BE2C (cell line): Measurements from ENCODE around the gene TAF4B.

Experiments used
- DNase-seq: peaks from one replicate; pipeline ENCODE4 v3.0.0-alpha.2; 2020
- H3K27me3 ChIP-seq: fragments of 250-450 bp; sonication (Bioruptor Pico); 2 replicates; pipeline ENCODE4 v1.5.1; 2020; ENCODE audit warnings: mild to moderate bottlenecking
- H3K36me3 ChIP-seq: fragments of 250-450 bp; sonication (Bioruptor Pico); 2 replicates; pipeline ENCODE4 v1.5.1; 2020; ENCODE audit warnings: mild to moderate bottlenecking
- H3K4me1 ChIP-seq: fragments of 250-450 bp; sonication (Bioruptor Pico); 2 replicates; pipeline ENCODE4 v1.5.1; 2020
- H3K4me3 ChIP-seq: 2 replicates; pipeline ENCODE4 v1.5.1; 2011; ENCODE audit warnings: low read depth, low read length
- H3K9me3 ChIP-seq: fragments of 250-450 bp; sonication (Bioruptor Pico); 2 replicates; pipeline ENCODE4 v1.5.1; 2020
- TF ChIP-seq, protein P1 (sequence below): IDR thresholded peaks from 2 replicates; pipeline ENCODE4 v1.5.1; 2012; ENCODE audit warnings: mild to moderate bottlenecking, low read depth, low read length

Gene TAF4B

DNA sequence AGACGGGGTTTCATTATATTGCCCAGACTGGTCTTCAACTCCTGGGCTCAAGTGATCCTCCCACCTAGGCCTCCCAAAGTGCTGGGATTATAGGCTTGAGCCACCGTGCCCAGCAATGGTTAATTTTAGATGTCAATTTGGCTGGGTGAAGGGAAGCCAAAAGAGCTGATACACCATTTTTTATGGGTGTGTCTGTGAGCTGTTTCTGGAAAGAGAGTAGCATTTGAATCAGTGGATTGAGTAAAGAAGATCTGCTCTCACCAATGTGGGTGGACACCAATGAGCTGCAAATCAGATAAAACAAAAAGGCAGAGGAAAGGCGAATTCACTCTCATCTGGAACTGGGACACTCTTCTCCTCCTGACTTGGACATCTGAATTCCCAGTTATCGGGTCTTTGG, 16.1 kb upstream of the TAF4B start:
- Histone ChIP-seq H3K4me3 (no peak overlapping the region), H3K36me3 (no peaks in the 10 kb centered on the region), H3K9me3 (no peaks in the 10 kb centered on the region), H3K4me1 (no peaks in the 10 kb centered on the region), H3K27me3 (no peaks in the 10 kb centered on the region)
- DNase-seq, result no peak
- TF ChIP-seq, protein P1, sequence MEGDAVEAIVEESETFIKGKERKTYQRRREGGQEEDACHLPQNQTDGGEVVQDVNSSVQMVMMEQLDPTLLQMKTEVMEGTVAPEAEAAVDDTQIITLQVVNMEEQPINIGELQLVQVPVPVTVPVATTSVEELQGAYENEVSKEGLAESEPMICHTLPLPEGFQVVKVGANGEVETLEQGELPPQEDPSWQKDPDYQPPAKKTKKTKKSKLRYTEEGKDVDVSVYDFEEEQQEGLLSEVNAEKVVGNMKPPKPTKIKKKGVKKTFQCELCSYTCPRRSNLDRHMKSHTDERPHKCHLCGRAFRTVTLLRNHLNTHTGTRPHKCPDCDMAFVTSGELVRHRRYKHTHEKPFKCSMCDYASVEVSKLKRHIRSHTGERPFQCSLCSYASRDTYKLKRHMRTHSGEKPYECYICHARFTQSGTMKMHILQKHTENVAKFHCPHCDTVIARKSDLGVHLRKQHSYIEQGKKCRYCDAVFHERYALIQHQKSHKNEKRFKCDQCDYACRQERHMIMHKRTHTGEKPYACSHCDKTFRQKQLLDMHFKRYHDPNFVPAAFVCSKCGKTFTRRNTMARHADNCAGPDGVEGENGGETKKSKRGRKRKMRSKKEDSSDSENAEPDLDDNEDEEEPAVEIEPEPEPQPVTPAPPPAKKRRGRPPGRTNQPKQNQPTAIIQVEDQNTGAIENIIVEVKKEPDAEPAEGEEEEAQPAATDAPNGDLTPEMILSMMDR, result no peak

DNA sequence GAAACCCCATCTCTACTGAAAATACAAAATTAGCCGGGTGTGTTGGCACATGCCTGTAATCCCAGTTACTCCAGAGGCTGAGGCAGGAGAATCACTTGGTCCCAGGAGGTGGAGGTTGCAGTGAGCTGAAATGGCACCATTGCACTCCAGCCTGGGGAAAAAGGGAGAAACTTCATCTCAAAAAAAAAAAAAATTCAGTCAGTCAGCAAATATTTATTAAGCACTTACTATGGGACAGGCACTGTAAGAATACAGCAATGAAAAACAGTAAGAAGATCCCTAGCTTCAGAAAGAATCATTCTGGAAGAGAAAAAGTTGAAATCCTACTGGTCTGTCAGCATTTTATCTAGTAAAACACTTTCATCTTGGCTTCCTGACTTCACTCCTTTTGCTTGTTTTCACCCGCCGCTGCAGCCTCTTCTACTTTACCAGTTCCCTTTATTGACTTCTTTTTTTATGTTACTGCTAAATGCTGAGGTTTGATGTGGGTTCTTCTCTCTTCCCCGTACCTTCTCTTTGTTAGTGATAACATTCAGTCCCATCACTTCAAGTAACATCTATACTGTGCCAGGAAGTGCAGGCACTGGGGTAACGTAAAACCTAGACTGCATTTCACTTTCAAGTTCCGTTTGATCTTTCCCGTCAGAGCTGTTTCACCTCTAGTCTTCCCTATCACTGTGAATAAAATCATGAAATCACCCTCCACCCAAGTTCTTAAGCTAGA, 10.8 kb upstream of the TAF4B start:
- DNase-seq, result no peak
- TF ChIP-seq, protein P1, result no peak
- H3K9me3 ChIP-seq, result no peaks in the 10 kb centered on the region
- H3K27me3 ChIP-seq, result no peaks in the 10 kb centered on the region
- no peaks in the 10 kb centered on the region for H3K4me1 ChIP-seq
- H3K36me3 ChIP-seq, result no peaks in the 10 kb centered on the region
- no peak overlapping the region for H3K4me3 ChIP-seq

DNA sequence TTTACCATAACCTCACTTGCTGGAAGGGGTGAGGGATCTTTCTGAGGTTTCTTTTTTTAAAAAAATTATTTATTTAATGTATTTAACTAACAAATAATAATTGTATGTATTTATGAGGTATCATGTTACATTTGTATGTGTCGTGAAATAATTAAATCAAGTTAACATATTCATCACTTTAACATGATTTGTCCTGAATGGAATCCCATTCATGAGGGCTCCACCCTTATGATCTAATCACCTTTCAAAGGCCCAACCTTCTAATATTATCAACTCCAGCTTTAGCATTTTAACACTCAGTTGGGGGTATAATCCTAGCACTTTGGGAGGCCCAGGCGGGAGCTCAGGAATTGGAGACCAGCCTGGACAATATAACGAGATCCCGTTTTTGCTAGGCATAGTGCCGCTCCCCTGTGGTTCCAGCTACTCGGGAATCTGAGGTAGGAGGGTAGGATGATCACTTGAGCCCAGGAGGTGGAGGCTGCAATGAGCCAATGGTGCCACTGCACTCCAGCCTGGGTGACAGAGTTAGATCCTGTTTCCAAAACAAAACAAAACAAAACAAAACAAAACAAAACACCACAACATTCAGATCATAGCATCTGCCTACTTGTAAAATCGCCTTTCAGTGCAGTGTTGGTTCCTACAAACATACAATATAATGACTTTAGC, 1.1 kb upstream of the TAF4B start:
- no peak for DNase-seq
- Histone ChIP-seq H3K4me3 (no peak overlapping the region), H3K27me3 (no peaks in the 10 kb centered on the region), H3K36me3 (no peaks in the 10 kb centered on the region), H3K4me1 (no peaks in the 10 kb centered on the region), H3K9me3 (no peaks in the 10 kb centered on the region)
- TF ChIP-seq, protein P1, result no peak

DNA sequence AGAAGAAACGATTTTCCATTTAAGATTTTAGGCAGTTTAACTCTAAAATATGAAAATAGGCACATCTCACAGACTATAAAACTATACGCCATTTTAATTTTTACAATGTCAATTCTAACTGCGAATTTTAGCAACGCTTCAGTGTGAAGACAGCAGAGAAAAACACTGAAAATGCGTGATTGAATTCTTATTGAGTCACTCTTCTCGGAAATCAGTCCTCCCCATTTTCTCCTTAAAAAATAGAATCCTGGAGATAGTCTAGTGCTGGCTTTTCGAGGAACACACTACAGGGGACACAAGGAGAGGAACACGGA, 373 bp upstream of the TAF4B start:
- H3K4me3 ChIP-seq, result peak overlapping the region; percentile 74
- no peaks in the 10 kb centered on the region for H3K36me3 ChIP-seq
- TF ChIP-seq, protein P1, result no peak
- H3K27me3 ChIP-seq, result no peaks in the 10 kb centered on the region
- no peak for DNase-seq
- H3K4me1 ChIP-seq, result no peaks in the 10 kb centered on the region
- no peaks in the 10 kb centered on the region for H3K9me3 ChIP-seq

DNA sequence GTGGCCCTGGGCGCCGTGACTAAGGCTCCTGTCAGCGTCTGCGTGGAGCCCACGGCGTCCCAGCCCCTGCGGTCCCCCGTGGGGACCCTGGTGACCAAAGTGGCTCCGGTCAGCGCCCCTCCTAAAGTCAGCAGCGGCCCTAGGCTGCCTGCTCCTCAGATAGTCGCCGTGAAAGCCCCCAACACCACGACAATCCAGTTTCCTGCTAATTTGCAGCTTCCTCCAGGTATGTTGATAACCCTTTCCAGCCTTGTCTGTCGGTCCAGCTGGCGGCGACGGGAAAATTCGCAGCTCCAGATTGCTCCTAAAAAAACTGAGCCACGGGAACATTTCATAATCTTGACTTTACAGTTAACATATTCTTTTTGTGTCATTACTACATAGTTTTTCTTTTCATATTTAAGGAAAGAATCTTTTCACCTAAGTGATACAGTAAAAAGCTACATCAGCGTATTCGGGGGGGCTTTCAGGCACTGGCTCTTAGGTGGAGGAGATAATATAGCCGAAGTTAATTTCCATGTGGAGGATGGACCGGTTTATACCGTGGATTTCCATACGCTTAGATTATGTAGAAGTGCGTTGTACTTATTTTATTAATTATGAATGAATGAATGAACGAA, 916 bp downstream of the TAF4B start:
- peak; percentile 5 for DNase-seq
- no peaks in the 10 kb centered on the region for H3K9me3 ChIP-seq
- no peaks in the 10 kb centered on the region for H3K36me3 ChIP-seq
- no peaks in the 10 kb centered on the region for H3K27me3 ChIP-seq
- H3K4me3 ChIP-seq, result peak overlapping the region; percentile 74
- TF ChIP-seq, protein P1, result no peak
- no peaks in the 10 kb centered on the region for H3K4me1 ChIP-seq
